ENCODE measurements around the gene ASH1L.
"Not testable (repeated sequence)": the region's sequence is repeated elsewhere in the genome, so short reads cannot be mapped to it uniquely, and the experiment has no call there.

Gene ASH1L

GRCh38 chr1:155562581-155563376 lies at the start of gene ASH1L:
Gene ASH1L (minus strand): TSS chr1:155562803. CDS start chr1:155521519, 41,284 bp downstream.
- DNase-seq: peak; percentile 93

DNA sequence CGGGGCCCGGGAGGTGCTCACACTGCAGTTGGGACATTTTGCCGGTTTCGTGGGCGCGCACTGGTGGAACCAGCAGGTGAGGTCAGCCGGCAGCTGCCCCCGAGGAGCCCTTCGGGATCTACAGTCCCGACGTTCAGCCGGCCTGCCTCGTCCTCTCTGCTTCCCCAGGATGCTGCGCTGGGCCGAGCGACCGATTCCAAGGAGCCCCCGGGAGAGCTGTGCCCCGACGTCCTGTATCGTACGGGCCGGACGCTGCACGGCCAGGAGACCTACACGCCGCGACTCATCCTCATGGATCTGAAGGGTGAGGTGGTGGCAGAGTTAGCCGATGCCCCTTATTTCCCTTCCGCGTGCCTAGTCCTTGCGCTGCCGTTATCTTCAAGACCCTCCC lies 47.6 kb upstream of the ASH1L start:
- DNase-seq: not testable (repeated sequence)

GRCh38 chr1:155609515-155610256 lies 47.1 kb upstream of the ASH1L start, which contains the start of gene MSTO1:
Gene MSTO1 (plus strand): TSS chr1:155610218. CDS start chr1:155610249, 31 bp downstream.
- DNase-seq: peak; percentile 99

DNA sequence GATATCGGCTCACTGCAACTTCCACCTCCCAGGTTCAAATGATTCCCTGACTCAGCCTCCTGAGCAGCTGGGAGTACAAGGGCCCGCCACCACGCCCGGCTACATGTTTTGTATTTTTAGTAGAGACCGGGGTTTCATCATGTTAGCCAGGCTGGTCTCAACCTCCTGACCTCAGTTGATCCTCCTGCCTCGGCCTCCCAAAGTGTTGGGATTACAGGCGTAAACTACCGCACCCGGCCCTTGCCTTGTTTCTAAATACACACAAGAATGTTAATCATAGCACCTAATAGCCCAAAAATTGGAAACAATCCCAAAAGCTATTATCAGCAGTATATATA lies 46.3 kb upstream of the ASH1L start:
- DNase-seq: no peak

DNA sequence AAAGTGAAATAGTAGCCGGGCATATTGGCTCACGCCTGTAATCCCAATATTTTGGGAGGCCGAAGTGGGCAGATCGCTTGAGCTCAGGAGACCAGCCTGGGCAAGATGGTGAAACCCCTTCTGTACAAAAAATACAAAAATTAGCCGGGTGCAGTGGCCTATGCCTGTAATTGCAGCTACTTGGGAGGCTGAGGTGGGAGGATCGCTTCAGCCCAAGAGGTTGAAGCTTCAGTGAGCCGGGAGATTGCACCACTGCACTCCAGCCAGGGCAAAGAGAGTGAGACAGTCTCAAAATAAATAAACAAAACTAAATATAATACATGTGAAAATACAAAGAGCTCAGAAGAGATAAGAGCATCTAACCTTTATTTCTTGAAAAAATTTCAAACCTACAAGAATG lies 45.1 kb upstream of the ASH1L start:
- DNase-seq: no peak

DNA sequence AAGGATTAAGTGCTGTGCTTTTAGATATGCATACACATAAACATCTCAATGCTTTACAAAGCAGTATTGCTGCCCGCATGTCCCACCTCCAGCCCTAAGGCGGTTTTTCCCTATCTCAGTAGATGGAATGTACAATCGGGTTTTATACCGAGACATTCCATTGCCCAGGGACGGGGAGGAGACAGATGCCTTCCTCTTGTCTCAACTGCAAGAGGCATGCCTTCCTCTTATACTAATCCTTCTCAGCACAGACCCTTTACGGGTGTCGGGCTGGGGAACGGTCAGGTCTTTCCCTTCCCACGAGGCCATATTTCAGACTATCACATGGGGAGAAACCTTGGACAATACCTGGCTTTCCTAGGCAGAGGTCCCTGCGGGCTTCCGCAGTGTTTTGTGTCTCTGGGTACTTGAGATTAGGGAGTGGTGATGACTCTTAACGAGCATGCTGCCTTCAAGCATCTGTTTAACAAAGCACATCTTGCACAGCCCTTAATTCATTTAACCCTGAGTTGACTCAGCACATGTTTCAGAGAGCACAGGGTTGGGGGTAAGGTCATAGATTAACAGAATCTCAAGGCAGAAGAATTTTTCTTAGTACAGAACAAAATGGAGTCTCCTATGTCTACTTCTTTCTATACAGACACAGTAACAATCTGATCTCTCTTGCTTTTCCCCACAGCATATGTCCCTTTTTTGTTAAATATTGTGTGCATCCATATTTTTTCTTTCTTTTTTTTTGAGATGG lies 37.4 kb upstream of the ASH1L start:
- not testable (repeated sequence) for DNase-seq

DNA sequence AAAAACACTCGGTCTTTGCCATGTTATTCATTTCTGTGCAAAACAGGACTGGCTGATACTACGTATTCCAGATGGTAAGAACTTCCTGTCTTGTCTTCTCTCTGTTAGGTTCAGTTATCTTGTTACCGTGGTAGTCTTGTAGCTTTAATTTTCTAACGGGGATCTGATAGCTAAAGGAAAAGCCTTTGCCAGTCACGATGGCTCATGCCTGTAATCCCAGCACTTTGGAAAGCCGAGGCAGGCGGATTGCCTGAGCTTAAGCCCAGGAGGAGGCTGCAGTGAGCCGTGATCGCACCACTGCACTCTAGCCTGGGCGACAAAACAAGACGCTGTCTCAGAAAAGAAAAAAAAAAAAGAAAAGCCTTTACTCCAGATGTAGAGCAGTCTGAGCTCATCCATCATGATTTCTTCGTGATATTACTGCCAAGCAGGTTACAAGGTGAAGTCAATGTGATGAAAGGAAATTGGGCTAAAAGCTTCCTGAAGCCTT lies 36.3 kb upstream of the ASH1L start:
- no peak for DNase-seq

DNA sequence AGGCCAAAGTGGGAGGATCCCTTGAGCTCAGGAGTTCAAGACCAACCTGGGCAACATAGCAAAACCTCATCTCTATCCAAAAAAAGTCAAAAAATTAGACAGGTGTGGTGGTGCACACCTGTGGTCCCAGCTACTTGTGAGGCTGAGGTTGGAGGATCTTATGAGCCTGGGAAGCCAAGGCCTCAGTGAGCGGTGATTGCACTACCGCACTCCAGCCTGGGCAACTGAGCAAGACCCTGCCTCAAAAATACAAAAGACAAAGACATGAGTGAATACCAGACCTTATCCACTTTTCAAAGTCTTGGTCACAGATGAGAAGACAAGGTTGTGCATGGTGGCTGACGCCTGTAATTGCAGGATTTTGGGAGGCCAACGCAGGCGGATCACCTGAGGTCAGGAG lies 34.3 kb upstream of the ASH1L start:
- DNase-seq: no peak

DNA sequence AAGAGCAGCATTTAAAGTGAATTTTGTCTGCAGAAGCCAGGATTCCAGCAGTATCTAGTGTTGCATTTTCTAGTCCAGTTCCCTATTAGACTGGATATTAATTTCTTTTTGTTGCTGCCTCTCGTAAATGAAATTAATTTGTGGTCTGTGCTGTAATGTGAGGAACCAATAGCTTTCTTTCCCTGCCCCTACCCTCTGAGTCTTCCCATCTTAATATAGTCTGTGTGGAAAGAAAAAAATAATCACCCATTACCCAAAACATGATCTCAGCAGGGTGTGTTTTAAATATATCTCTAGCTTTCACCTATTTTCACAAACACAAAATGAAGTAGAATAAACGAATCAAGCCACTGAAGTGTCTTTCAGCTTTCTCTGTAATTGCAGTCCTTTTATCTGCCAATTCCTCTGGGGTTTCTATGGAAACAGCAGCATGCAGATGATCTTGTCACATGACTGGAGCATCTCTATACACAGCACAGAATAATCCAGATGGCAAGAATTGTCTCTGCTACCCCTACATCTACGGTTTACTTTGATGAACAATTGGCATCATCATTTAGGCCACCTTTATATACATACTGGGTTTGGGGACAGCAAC lies 33.4 kb upstream of the ASH1L start:
- not testable (repeated sequence) for DNase-seq

- DNase-seq: no peak
These were observed 29.2 kb upstream of the ASH1L start for GRCh38 chr1:155591770-155592169.

DNA sequence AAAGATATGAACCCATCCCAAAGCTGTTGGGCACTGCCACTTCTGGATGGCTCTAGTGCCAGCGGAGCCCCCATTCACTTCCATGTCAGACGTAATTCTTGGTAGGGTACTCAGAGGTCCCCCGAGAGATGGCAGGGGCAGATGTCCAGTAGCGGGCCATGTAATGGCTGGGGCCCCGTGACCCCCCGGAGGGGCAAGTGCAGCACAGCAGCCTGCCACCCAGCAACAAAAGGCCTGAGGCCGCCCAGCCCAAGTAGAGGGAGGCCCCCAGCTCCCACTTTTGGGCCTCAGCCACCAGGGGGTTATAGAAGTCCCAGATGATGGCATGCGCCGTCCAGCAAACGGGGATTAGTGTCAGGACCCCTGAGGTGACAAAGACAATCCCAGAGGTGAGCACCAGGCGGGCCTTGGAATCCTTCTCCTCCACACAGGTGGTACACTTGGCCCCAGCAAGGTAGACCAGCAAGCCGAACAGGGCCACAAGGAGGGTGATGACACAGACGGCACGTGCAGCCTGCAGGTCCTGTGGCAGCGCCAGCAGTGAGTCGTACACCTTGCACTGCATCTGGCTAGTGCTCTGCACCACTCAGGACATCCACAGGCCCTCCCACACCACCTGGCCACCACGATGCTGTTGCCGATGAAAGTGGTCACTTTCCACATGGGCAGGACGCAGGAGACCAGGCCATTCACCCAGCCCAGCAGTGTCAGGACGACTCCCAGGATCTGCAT lies 28.1 kb upstream of the ASH1L start:
- not testable (repeated sequence) for DNase-seq

GRCh38 chr1:155589282-155589681 lies 26.7 kb upstream of the ASH1L start:
- DNase-seq: not testable (repeated sequence)

DNA sequence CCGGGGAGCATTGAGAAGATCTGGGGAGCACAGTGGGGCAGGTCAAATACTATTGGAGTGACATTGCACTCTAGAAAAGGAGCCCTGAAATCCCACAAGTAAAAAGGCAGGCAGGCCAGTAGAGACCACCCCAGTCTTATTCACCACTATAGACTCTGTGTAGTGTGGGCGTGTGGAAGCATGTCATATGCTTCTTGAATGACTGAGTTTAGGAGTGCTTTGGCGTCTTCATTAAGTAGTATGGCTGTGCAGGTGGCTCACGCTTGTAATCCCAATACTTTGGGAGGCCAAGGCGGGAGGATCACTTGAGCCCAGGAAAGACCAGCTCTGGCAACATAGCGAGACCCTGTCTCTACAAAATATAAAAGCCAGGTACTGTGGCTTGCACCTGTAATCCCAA lies 21.2 kb upstream of the ASH1L start:
- DNase-seq: not testable (repeated sequence)

GRCh38 chr1:155575608-155576007 lies 13.0 kb upstream of the ASH1L start:
- DNase-seq: not testable (repeated sequence)

- DNase-seq: no peak
These were observed 11.5 kb upstream of the ASH1L start for GRCh38 chr1:155574077-155574476.

DNA sequence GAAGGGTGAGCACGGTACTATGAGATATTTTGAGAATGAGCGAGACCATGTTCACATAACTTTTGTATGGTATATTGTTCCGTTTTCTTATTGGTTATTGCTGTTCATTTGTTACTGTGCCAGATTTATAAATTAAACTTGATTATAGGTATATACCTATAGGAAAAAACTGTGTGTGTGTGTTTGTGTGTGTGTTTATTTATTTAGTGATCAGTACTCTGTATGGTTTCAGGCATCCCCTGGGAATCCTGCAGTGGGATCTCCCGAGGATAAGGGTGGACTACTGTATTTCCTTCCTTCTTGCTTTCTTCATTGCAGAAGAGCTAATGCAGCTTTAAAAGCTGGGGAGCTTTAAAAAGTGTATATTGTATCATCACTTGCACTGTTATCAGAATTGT lies 8.0 kb upstream of the ASH1L start:
- no peak for DNase-seq

GRCh38 chr1:155569988-155570592 lies 7.5 kb upstream of the ASH1L start:
- DNase-seq: no peak

GRCh38 chr1:155563377-155564022 lies 897 bp upstream of the ASH1L start:
- not testable (repeated sequence) for DNase-seq

DNA sequence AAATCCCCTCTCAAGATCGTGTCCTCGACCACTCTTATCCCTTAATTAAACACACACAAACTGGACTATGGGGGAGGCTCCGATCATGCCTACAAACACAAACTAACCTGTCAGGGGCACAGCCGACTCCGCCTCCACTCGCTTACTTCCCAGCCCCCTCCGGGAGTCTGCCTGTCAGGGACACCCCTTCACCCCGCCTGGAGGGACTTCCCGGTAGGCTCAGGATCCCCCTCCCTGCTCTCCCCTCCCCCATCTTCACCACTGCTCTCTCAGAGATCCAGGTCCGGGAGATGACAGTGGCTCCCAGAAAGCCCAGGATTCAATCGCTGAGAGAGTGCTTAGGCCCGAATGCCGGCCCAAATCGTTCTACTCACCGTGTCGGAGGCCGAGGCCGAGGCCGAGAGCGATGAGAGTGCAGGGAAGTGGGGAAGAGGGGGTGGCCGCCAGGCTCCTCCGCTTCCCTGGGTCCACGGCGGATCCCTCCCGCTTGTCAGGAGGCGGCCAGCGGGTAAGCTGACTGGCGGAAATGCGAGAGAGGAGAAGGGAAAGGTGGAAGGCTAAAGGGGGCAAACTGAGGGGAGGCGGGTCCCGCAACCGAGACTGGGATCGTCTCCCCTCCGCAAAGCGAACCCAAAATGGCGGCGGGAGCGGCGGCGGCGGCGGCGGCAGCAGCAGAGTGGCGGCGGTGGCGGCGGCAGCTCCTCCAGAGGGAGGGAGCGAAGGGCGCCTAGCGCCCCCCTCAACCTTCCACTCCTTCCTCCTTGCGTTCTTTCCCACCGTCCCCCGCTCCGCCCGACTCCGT lies 623 bp downstream of the ASH1L start:
- DNase-seq: peak; percentile 68

DNA sequence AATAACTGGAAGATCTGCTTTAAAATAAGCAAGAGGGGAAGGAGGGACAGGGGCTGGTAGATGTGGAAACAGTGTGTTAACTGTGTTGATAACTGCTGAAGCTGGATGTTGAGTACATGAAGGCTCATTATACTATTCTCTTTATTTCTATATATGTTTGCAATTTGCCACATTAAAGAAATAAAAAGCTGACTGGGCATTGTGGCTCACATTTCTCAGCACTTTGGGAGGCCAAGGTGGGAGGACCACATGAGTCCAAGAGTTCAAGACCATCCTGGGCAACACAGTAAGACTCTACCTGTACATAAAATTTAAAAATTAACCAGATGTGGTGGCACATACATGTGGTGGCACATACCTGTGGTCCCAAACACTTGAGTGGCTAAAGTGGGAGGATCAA lies 6.7 kb downstream of the ASH1L start:
- no peak for DNase-seq
